PC-3 (cell line): ENCODE measurements around the gene CLNK.

Source experiments
- CTCF ChIP-seq: fragments of 300-600 bp; sonication (generic); conservative IDR thresholded peaks from 2 replicates; pipeline ENCODE4 v1.5.1; 2017; ENCODE audit warnings: antibody characterized with exemption, low read depth, mild to moderate bottlenecking, low read length
- EZH2 ChIP-seq: fragments of 300-600 bp; sonication (generic); IDR thresholded peaks from one replicate; pipeline ENCODE4 v1.6.1; 2017; ENCODE audit warnings: antibody characterized with exemption, mild to moderate bottlenecking, low read length; ENCODE audit not compliant: unreplicated experiment

- no peak for TF ChIP-seq CTCF
- no peak for TF ChIP-seq EZH2
Observed at GRCh38 chr4:10667701-10668326, 16.8 kb downstream of the CLNK start.
